Mammary microvascular endothelial cell (primary cell): ENCODE data around the gene PSMD5. TPM values are rescaled to one million over a fixed set of nuclear protein-coding genes. Genes with fewer than 3 reads are reported as not detected.

Source experiments
- total RNA-seq: library from RNA; depleted of rRNA; stranded (reverse); fragments of >200 nt; gene quantifications from 2 replicates; pipeline ENCODE4 v1.2.3, GENCODE V29; 2015

PSMD5 gene
- total RNA-seq: 37.3 and 40.7 TPM in 2 replicates

GRCh38 chr9:120842685-120843485 lies at the start of gene PSMD5:
Gene PSMD5, minus strand, starts transcription at chr9:120842922. Its CDS starts 13 bp downstream, at chr9:120842909.

GRCh38 chr9:120876842-120877240 lies 34.1 kb upstream of the PSMD5 start, which contains the start of gene PHF19:
Gene PHF19, minus strand, starts transcription at chr9:120877188. Its CDS starts 2,447 bp downstream, at chr9:120874741.

GRCh38 chr9:120792898-120793765 lies 49.6 kb downstream of the PSMD5 start, which contains the start of gene FBXW2:
Gene FBXW2, minus strand, starts transcription at chr9:120793416. Its CDS starts 5,158 bp downstream, at chr9:120788258.

Other genes starting within 250 kb of the PSMD5 start
- 5.8 and 7.0 TPM in 2 replicates for gene MEGF9, start 128.5 kb downstream of the PSMD5 start, total RNA-seq
- 23.2 and 35.8 TPM in 2 replicates for gene FBXW2, start 49.5 kb downstream of the PSMD5 start, total RNA-seq
- 83.5 and 85.6 TPM in 2 replicates for gene PHF19, start 34.3 kb upstream of the PSMD5 start, total RNA-seq
- gene TRAF1, start 83.9 kb upstream of the PSMD5 start, total RNA-seq: 4.6 and 6.8 TPM in 2 replicates
- gene C5, start 207.4 kb upstream of the PSMD5 start, total RNA-seq: 0.54 and 1.7 TPM in 2 replicates
- gene CNTRL, start 232.0 kb upstream of the PSMD5 start, total RNA-seq: 9.4 and 11.1 TPM in 2 replicates